Measurements from ENCODE around the gene PLOD2.

- TF ChIP-seq CTCF (IDR thresholded peaks at IDR 0.05) (no peak), POLR2A (IDR thresholded peaks at IDR 0.05) (no peak)
These were observed 80.4 kb downstream of the PLOD2 start for GRCh38 chr3:146080578-146080977.

Measured in tibial nerve (tissue), 3 donors.